ENCODE measurements around the gene G6PC3.

DNA sequence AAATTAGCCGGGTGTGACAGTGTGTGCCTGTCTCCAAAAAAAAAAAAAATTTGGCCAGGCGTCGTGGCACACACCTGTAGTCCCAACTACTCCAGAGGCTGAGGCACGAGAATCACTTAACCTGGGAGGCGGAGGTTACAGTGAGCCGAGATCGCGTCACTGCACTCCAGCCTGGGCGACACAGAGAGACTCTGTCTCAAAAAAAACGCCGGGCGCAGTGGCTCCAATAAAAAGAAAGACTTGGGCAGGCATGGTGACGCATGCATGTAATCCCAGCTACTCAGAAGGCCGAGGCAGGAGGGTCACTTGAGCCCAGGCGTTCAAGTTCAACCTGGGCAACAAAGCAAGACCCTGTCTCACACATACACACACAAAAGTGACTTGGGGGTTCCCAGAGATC lies 7.7 kb upstream of the G6PC3 start:
- TF ChIP-seq CTCF (conservative IDR thresholded peaks at IDR 0.05) (no peak), ZFX (IDR thresholded peaks at IDR 0.05) (no peak)

All from C4-2B (cell line).